CD14-positive monocyte (primary cell): Measurements from ENCODE around the gene SNRPA1. TPM values are rescaled to one million over a fixed set of nuclear protein-coding genes. Genes with fewer than 3 reads are reported as not detected.

Source experiments
- DNase-seq, 3 donors: peaks; one replicate each; pipeline ENCODE4 v3.0.0-alpha.2; 2011 to 2022
- H2AFZ ChIP-seq: 2 replicates; pipeline ENCODE4 v1.6.0; 2012; ENCODE audit warnings: mild to moderate bottlenecking, low read depth, low read length, inconsistent platforms; ENCODE audit not compliant: insufficient read depth, poor library complexity, severe bottlenecking
- H3K27ac ChIP-seq, 2 donors: 1 replicate in 1 of 2; 2 replicates in 1 of 2; pipeline ENCODE4 v1.5.1; 2012 to 2013; ENCODE audit warnings: low read length in 2 of 2, control low read depth in 1 of 2, inconsistent platforms in 1 of 2, low read depth in 1 of 2, mild to moderate bottlenecking in 1 of 2
- H3K27me3 ChIP-seq, 2 donors: one replicate each; pipeline versions ENCODE4 v1.6.0 to v1.6.1; 2011 to 2013; ENCODE audit warnings: low read length in 2 of 2; ENCODE audit not compliant: control insufficient read depth in 2 of 2, insufficient read depth in 2 of 2
- H3K36me3 ChIP-seq, 2 donors: replicated peaks in 1 of 2; 1 replicate in 1 of 2; 2 replicates in 1 of 2; pipeline versions ENCODE4 v1.5.1 to v1.6.1; 2012 to 2013; ENCODE audit warnings: low read length in 2 of 2, control low read depth in 1 of 2, inconsistent platforms in 1 of 2, mild to moderate bottlenecking in 1 of 2; ENCODE audit not compliant: insufficient read depth in 2 of 2, control insufficient read depth in 1 of 2
- H3K4me1 ChIP-seq, 2 donors: 1 replicate in 1 of 2; 2 replicates in 1 of 2; pipeline versions ENCODE4 v1.5.1 to v1.6.1; 2012 to 2013; ENCODE audit warnings: low read length in 2 of 2, control low read depth in 1 of 2, inconsistent platforms in 1 of 2, mild to moderate bottlenecking in 1 of 2, moderate library complexity in 1 of 2; ENCODE audit not compliant: insufficient read depth in 2 of 2, control insufficient read depth in 1 of 2
- H3K4me2 ChIP-seq: replicated peaks from 2 replicates; pipeline ENCODE3; 2012; ENCODE audit warnings: low read length, moderate library complexity, mild to moderate bottlenecking; ENCODE audit not compliant: poor library complexity, severe bottlenecking; ENCODE audit errors: extremely low read depth
- H3K4me3 ChIP-seq, 3 experiments: fragments of 200-600 bp in 1 of 3; sonication (generic) in 1 of 3; replicated peaks in 1 of 3; 1 replicate in 2 of 3; 2 replicates in 1 of 3; pipeline ENCODE4 v1.5.1; 2011 to 2013; ENCODE audit warnings: low read length in 3 of 3, mild to moderate bottlenecking in 3 of 3, control low read depth in 2 of 3, low read depth in 2 of 3, inconsistent platforms in 1 of 3, moderate library complexity in 1 of 3
- H3K79me2 ChIP-seq: 2 replicates; pipeline ENCODE4 v1.6.0; 2012; ENCODE audit warnings: mild to moderate bottlenecking, control low read depth, inconsistent platforms, low read length, moderate library complexity; ENCODE audit not compliant: insufficient read depth
- H3K9ac ChIP-seq: 2 replicates; pipeline ENCODE4 v1.6.0; 2017; ENCODE audit warnings: low read length, mild to moderate bottlenecking; ENCODE audit not compliant: insufficient read depth, poor library complexity, severe bottlenecking
- H3K9me3 ChIP-seq, 2 donors: replicated peaks in 1 of 2; 1 replicate in 1 of 2; 2 replicates in 1 of 2; pipeline versions ENCODE4 v1.5.1 to v1.6.1; 2012 to 2013; ENCODE audit warnings: low read length in 2 of 2, control low read depth in 1 of 2; ENCODE audit not compliant: control insufficient read depth in 1 of 2, insufficient read depth in 1 of 2
- H4K20me1 ChIP-seq: 2 replicates; pipeline ENCODE4 v1.6.0; 2012; ENCODE audit warnings: mild to moderate bottlenecking, low read length, control low read depth, moderate library complexity; ENCODE audit not compliant: insufficient read depth
- H3K27ac Mint-ChIP-seq, 7 donors: one replicate each; pipeline ENCODE4 v1.8.0; 2020; ENCODE audit warnings: mild to moderate bottlenecking in 7 of 7, mixed read lengths in 7 of 7, moderate library complexity in 6 of 7, inconsistent platforms in 2 of 7
- H3K27me3 Mint-ChIP-seq, 3 donors: one replicate each; pipeline ENCODE4 v1.8.0; 2021 to 2022; ENCODE audit warnings: low read depth in 3 of 3, mild to moderate bottlenecking in 3 of 3, mixed read lengths in 3 of 3, moderate library complexity in 3 of 3, inconsistent platforms in 1 of 3
- H3K36me3 Mint-ChIP-seq, 2 donors: one replicate each; pipeline ENCODE4 v1.8.0; 2020; ENCODE audit warnings: mixed read lengths in 2 of 2, inconsistent platforms in 1 of 2, mild to moderate bottlenecking in 1 of 2
- H3K4me1 Mint-ChIP-seq: one replicate; pipeline ENCODE4 v1.8.0; 2020; ENCODE audit warnings: mild to moderate bottlenecking, mixed read lengths
- H3K4me3 Mint-ChIP-seq, 2 donors: one replicate each; pipeline ENCODE4 v1.8.0; 2020; ENCODE audit warnings: mild to moderate bottlenecking in 2 of 2, mixed read lengths in 2 of 2, moderate library complexity in 1 of 2
- H3K9me3 Mint-ChIP-seq, 7 donors: one replicate each; pipeline ENCODE4 v1.8.0; 2020 to 2022; ENCODE audit warnings: mixed read lengths in 7 of 7, mild to moderate bottlenecking in 6 of 7, moderate library complexity in 6 of 7, inconsistent platforms in 2 of 7
- WGBS: methylation state at CpG from one replicate; pipeline ENCODE4 v1.1.5; 2013; ENCODE audit warnings: missing lambda C conversion rate; ENCODE audit not compliant: insufficient coverage; 5-methylcytosine and 5-hydroxymethylcytosine counted together
- intact Hi-C, 2 donors: fragments of 100-400 bp; cut with micrococcal nuclease; formaldehyde crosslinking; loops; one replicate each; pipeline versions ENCODE4 v1.15.0 to v1.15.1; 2023
- polyA plus RNA-seq, 3 donors: library from polyadenylated mRNA; depleted of rRNA in 1 of 3; unstranded in 2 of 3; stranded (reverse) in 1 of 3; fragments of 300-500 nt in 2 of 3; fragments of >200 nt in 1 of 3; fragmentation: Illumina TruSeq in 2 of 3; gene quantifications; 1 replicate in 2 of 3; 2 replicates in 1 of 3; pipeline ENCODE4 v1.2.3, GENCODE V29; 2012 to 2021
- TF ChIP-seq, protein P1 (sequence below): fragments of 200-600 bp; IDR thresholded peaks from one replicate; pipeline ENCODE4 v1.8.0; 2022; ENCODE audit warnings: antibody characterized with exemption, mild to moderate bottlenecking

SNRPA1 gene
- polyA plus RNA-seq, 3 donors = 23.8 to 65.5 (median 35.4) TPM

DNA sequence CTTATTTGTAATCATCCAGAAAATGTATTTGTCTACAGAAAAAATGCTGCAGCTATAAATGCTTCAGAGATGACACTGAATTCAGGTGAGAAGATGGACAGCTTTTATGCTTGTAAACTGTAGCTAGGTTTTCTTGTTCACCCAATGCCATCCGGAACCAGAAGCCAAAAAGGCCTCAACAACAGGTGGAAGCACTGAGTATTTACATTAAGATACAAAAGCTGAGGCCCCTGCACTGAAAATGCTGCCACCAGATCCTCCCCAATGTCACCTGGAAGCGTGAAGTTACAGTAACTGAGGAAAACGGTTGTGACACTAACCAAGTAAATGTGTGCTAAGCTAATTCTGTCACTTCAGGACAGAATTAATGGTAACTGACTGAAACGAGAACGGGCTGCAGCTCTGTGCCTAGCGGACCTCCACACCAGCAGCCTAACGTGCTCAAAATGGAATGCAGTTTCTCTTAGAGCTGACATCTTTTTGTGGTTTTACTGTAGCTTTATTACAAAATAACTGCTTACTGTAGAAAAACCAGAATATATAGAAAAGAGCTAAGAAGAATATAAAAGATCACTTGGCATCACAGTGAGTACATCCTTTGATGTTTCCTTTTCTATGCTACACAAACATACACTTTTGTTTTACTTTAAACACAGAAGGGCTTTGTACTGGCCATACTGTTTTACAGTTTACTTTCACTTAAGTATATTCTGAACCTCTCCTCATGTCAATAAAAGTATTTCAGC, 50.8 kb downstream of the SNRPA1 start:
- peak overlapping the region; percentile 72 for H3K4me2 ChIP-seq
- peaks cover 94% of the 10 kb centered on the region for H3K4me1 Mint-ChIP-seq
- H4K20me1 ChIP-seq = peaks cover 52% of the 10 kb centered on the region
- peak overlapping the region; percentile 21 to 87 for H3K27ac ChIP-seq
- DNase-seq = no peak
- peaks cover 0 to 5% of the 10 kb centered on the region in 2 donors for H3K36me3 ChIP-seq
- WGBS = 0% methylated on average over 2 of the region's 7 CpGs
- peaks cover 98% of the 10 kb centered on the region for H3K79me2 ChIP-seq
- no peak overlapping the region for H2AFZ ChIP-seq
- H3K9ac ChIP-seq = no peak overlapping the region
- peak overlapping the region in 1 of 3 experiments; percentile 69 for H3K4me3 ChIP-seq
- H3K27me3 ChIP-seq = no peaks in the 10 kb centered on the region
- peaks cover 100% of the 10 kb centered on the region in 2 donors for H3K4me1 ChIP-seq
- peak overlapping the region; percentile 89 to 97 (median 96) for H3K27ac Mint-ChIP-seq
- no peaks in the 10 kb centered on the region for H3K9me3 ChIP-seq
- H3K9me3 Mint-ChIP-seq = no peaks in the 10 kb centered on the region
- peak overlapping the region; percentile 70 to 72 for H3K4me3 Mint-ChIP-seq
- intact Hi-C loops = loop anchor here (5.0 kb wide), 2 partner anchors 42 to 52 kb away; no protein-coding TSS in a partner anchor
- H3K36me3 Mint-ChIP-seq = peaks cover 13 to 34% of the 10 kb centered on the region in 2 donors
- H3K27me3 Mint-ChIP-seq = peaks cover 0 to 4% (median 0%) of the 10 kb centered on the region in 3 donors
- TF ChIP-seq, protein P1, sequence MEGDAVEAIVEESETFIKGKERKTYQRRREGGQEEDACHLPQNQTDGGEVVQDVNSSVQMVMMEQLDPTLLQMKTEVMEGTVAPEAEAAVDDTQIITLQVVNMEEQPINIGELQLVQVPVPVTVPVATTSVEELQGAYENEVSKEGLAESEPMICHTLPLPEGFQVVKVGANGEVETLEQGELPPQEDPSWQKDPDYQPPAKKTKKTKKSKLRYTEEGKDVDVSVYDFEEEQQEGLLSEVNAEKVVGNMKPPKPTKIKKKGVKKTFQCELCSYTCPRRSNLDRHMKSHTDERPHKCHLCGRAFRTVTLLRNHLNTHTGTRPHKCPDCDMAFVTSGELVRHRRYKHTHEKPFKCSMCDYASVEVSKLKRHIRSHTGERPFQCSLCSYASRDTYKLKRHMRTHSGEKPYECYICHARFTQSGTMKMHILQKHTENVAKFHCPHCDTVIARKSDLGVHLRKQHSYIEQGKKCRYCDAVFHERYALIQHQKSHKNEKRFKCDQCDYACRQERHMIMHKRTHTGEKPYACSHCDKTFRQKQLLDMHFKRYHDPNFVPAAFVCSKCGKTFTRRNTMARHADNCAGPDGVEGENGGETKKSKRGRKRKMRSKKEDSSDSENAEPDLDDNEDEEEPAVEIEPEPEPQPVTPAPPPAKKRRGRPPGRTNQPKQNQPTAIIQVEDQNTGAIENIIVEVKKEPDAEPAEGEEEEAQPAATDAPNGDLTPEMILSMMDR = no peak

DNA sequence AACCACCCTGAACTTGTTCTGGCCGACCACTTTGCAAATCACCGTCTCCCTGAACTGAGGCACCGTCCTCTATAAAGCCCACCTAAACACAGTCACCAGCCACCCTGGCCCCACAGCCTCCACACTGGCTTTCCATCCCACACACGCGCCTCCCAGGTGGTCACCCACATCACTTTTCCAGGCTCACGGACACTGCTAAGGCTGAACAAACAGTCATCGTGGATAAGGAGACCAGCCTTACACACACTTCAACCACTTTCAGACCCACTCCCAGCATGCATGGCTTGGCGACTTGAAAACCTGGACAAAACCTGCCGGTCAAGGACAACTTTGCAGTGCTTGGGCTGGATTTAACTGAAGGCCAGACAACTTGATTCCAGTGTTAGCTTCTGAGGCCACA, 51.6 kb downstream of the SNRPA1 start:
- H2AFZ ChIP-seq = no peak overlapping the region
- DNase-seq = no peak
- WGBS = 84% methylated on average over 9 of the region's 9 CpGs
- H3K36me3 Mint-ChIP-seq = peaks cover 9 to 29% of the 10 kb centered on the region in 2 donors
- peaks cover 98% of the 10 kb centered on the region for H3K79me2 ChIP-seq
- H3K36me3 ChIP-seq = peaks cover 0 to 5% of the 10 kb centered on the region in 2 donors
- no peaks in the 10 kb centered on the region for H3K9me3 Mint-ChIP-seq
- H3K4me2 ChIP-seq = peak overlapping the region; percentile 72
- no peaks in the 10 kb centered on the region for H3K9me3 ChIP-seq
- peak overlapping the region in 1 of 3 experiments; percentile 69 for H3K4me3 ChIP-seq
- H3K9ac ChIP-seq = peak overlapping the region; percentile 43
- peaks cover 50% of the 10 kb centered on the region for H4K20me1 ChIP-seq
- H3K4me3 Mint-ChIP-seq = peak overlapping the region; percentile 70 to 76
- no peaks in the 10 kb centered on the region for H3K27me3 ChIP-seq
- TF ChIP-seq, protein P1 = no peak
- peak overlapping the region; percentile 87 for H3K27ac ChIP-seq
- H3K27me3 Mint-ChIP-seq = peaks cover 0 to 4% (median 0%) of the 10 kb centered on the region in 3 donors
- peak overlapping the region; percentile 89 to 97 (median 96) for H3K27ac Mint-ChIP-seq
- H3K4me1 Mint-ChIP-seq = peaks cover 95% of the 10 kb centered on the region
- peaks cover 99 to 100% of the 10 kb centered on the region in 2 donors for H3K4me1 ChIP-seq
- intact Hi-C loops = loop anchor here (5.0 kb wide), 2 partner anchors 41 to 51 kb away; no protein-coding TSS in a partner anchor
